SK-N-SH treated with all-trans-retinoic acid at 6 μM for 48 hours (cell line): ENCODE measurements around the gene TEX36.

ENCODE experiments used
- ATAC-seq: fragments of 200-7000 bp; cut with Tn5 transposase; 3 replicates; pipeline ENCODE4 v1.9.1; 2020; ENCODE audit warnings: mild to moderate bottlenecking, moderate library complexity
- ARNTL ChIP-seq: fragments of 450-650 bp; formaldehyde crosslinking; IDR thresholded peaks from 2 replicates; pipeline ENCODE4 v1.5.0; 2020; ENCODE audit warnings: low read depth, mild to moderate bottlenecking, moderate library complexity, borderline replicate concordance
- CSDC2 ChIP-seq: fragments of 250-450 bp; sonication (Bioruptor Pico); IDR thresholded peaks from 2 replicates; pipeline ENCODE4 v1.5.0; 2020; ENCODE audit warnings: mild to moderate bottlenecking, moderate library complexity
- ESRRG ChIP-seq: fragments of 250-450 bp; sonication (Bioruptor Pico); IDR thresholded peaks from 2 replicates; pipeline ENCODE4 v1.6.1; 2021; ENCODE audit warnings: mild to moderate bottlenecking
- GLIS3 ChIP-seq: fragments of 250-450 bp; sonication (Bioruptor Pico); IDR thresholded peaks from 2 replicates; pipeline ENCODE4 v1.5.0; 2020; ENCODE audit warnings: mild to moderate bottlenecking, moderate library complexity
- ISL1 ChIP-seq: fragments of 250-450 bp; sonication (Bioruptor Pico); IDR thresholded peaks from 2 replicates; pipeline ENCODE4 v2.1.2; 2022; ENCODE audit warnings: mild to moderate bottlenecking, moderate library complexity
- OSR1 ChIP-seq: fragments of 250-450 bp; sonication (Bioruptor Pico); IDR thresholded peaks from 2 replicates; pipeline ENCODE4 v1.8.0; 2022; ENCODE audit warnings: moderate library complexity, mild to moderate bottlenecking, inconsistent platforms
- PPARA ChIP-seq: fragments of 250-450 bp; sonication (Bioruptor Pico); IDR thresholded peaks from 2 replicates; pipeline ENCODE4 v1.5.0; 2020; ENCODE audit warnings: mild to moderate bottlenecking, borderline replicate concordance
- RARB ChIP-seq: fragments of 250-450 bp; sonication (Bioruptor Pico); IDR thresholded peaks from 2 replicates; pipeline ENCODE4 v1.8.0; 2021; ENCODE audit warnings: mild to moderate bottlenecking, moderate library complexity
- TCF4 ChIP-seq: fragments of 250-450 bp; sonication (Bioruptor Pico); IDR thresholded peaks from 2 replicates; pipeline ENCODE4 v1.8.0; 2021; ENCODE audit warnings: mild to moderate bottlenecking, moderate library complexity, borderline replicate concordance
- TOX ChIP-seq: fragments of 250-450 bp; sonication (Bioruptor Pico); IDR thresholded peaks from 2 replicates; pipeline ENCODE4 v1.8.0; 2021; ENCODE audit warnings: mild to moderate bottlenecking, moderate library complexity, borderline replicate concordance
- ZFP3 ChIP-seq: fragments of 250-450 bp; sonication (Bioruptor Pico); IDR thresholded peaks from 2 replicates; pipeline ENCODE4 v1.5.0; 2020; ENCODE audit warnings: mild to moderate bottlenecking, moderate library complexity
- ZFP30 ChIP-seq: fragments of 450-650 bp; formaldehyde crosslinking; IDR thresholded peaks from 2 replicates; pipeline ENCODE4 v1.5.0; 2022; ENCODE audit warnings: mild to moderate bottlenecking, moderate library complexity
- ZNF565 ChIP-seq: fragments of 450-650 bp; formaldehyde crosslinking; conservative IDR thresholded peaks from 2 replicates; pipeline ENCODE4 v1.5.0; 2020; ENCODE audit warnings: low read depth, mild to moderate bottlenecking, moderate library complexity
- ZNF70 ChIP-seq: fragments of 450-650 bp; formaldehyde crosslinking; IDR thresholded peaks from 2 replicates; pipeline ENCODE4 v1.5.0; 2020; ENCODE audit warnings: mild to moderate bottlenecking, moderate library complexity
- ZNF8 ChIP-seq: fragments of 450-650 bp; formaldehyde crosslinking; IDR thresholded peaks from 2 replicates; pipeline ENCODE4 v1.5.0; 2020; ENCODE audit warnings: mild to moderate bottlenecking, moderate library complexity
- TF ChIP-seq, protein P1 (sequence below): fragments of 250-450 bp; sonication (Bioruptor Pico); IDR thresholded peaks from 2 replicates; pipeline ENCODE4 v1.8.0; 2021; ENCODE audit warnings: low read depth, mild to moderate bottlenecking, moderate library complexity, borderline replicate concordance
- TF ChIP-seq, protein P2 (sequence below): fragments of 250-450 bp; sonication (Bioruptor Pico); IDR thresholded peaks from 2 replicates; pipeline ENCODE4 v1.8.0; 2020; ENCODE audit warnings: mild to moderate bottlenecking, moderate library complexity, borderline replicate concordance
- TF ChIP-seq, protein P3 (sequence below): fragments of 250-450 bp; sonication (Bioruptor Pico); IDR thresholded peaks from 2 replicates; pipeline ENCODE4 v1.5.0; 2020; ENCODE audit warnings: mild to moderate bottlenecking, moderate library complexity
- TF ChIP-seq, protein P4 (sequence below): fragments of 250-450 bp; sonication (Bioruptor Pico); IDR thresholded peaks from 2 replicates; pipeline ENCODE4 v1.5.1; 2021; ENCODE audit warnings: mild to moderate bottlenecking, moderate library complexity

The TEX36 gene

DNA sequence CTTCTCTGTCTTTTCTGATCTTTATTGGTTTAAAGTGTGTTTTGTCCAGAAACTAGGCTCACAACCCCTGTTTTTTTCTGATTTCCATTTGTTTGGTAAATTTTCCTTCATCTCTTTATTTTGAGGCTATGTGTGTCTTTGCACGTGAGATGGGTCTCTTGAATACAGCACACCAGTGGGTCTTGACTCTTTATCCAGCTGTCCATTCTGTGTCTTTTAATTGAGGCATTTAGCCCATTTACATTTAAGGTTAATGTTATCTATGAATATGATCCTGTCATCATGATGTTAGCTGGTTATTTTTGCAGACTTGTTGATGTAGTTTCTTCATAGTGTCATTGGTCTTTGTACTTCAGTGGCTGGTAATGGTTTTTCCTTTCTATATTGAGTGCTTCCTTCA, 10.1 kb downstream of the TEX36 start (continued):
- TF ChIP-seq ZFP30 (CRISPR knock-in tag), result no peak
- no peak for TF ChIP-seq TCF4 (CRISPR knock-in tag)
- no peak for TF ChIP-seq ZNF565
- TF ChIP-seq, protein P1, sequence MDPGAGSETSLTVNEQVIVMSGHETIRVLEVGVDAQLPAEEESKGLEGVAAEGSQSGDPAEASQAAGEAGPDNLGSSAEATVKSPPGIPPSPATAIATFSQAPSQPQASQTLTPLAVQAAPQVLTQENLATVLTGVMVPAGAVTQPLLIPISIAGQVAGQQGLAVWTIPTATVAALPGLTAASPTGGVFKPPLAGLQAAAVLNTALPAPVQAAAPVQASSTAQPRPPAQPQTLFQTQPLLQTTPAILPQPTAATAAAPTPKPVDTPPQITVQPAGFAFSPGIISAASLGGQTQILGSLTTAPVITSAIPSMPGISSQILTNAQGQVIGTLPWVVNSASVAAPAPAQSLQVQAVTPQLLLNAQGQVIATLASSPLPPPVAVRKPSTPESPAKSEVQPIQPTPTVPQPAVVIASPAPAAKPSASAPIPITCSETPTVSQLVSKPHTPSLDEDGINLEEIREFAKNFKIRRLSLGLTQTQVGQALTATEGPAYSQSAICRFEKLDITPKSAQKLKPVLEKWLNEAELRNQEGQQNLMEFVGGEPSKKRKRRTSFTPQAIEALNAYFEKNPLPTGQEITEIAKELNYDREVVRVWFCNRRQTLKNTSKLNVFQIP, result no peak

DNA sequence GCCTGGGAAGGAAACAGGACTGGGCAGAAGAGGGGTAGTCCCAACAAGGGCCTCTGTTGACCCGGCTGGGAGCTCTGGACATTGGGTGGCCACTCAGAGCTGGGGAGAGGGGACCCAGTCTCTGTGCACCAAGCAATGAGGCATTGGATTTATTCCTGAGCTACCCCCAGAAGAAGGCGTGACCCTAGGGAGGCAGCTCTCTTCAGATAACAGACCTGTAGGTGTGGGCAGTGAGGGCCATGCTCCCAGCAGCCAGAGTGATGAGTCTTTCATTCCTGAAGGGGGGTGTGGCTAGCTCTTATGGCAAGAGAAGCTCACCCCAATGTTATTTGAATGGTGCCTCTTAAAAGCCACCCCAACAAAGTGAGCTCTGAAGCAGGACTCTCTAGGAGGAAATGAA, 20.4 kb downstream of the TEX36 start:
- ATAC-seq, result no peak
- no peak for TF ChIP-seq ZNF8 (CRISPR knock-in tag)
- no peak for TF ChIP-seq ZFP30 (CRISPR knock-in tag)
- TF ChIP-seq ESRRG, result no peak
- TF ChIP-seq, protein P2, sequence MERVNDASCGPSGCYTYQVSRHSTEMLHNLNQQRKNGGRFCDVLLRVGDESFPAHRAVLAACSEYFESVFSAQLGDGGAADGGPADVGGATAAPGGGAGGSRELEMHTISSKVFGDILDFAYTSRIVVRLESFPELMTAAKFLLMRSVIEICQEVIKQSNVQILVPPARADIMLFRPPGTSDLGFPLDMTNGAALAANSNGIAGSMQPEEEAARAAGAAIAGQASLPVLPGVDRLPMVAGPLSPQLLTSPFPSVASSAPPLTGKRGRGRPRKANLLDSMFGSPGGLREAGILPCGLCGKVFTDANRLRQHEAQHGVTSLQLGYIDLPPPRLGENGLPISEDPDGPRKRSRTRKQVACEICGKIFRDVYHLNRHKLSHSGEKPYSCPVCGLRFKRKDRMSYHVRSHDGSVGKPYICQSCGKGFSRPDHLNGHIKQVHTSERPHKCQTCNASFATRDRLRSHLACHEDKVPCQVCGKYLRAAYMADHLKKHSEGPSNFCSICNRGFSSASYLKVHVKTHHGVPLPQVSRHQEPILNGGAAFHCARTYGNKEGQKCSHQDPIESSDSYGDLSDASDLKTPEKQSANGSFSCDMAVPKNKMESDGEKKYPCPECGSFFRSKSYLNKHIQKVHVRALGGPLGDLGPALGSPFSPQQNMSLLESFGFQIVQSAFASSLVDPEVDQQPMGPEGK (CRISPR knock-in tag), result no peak
- no peak for TF ChIP-seq ZFP3
- TF ChIP-seq ISL1 (CRISPR knock-in tag), result no peak
- TF ChIP-seq, protein P1, result no peak
- TF ChIP-seq, protein P3, sequence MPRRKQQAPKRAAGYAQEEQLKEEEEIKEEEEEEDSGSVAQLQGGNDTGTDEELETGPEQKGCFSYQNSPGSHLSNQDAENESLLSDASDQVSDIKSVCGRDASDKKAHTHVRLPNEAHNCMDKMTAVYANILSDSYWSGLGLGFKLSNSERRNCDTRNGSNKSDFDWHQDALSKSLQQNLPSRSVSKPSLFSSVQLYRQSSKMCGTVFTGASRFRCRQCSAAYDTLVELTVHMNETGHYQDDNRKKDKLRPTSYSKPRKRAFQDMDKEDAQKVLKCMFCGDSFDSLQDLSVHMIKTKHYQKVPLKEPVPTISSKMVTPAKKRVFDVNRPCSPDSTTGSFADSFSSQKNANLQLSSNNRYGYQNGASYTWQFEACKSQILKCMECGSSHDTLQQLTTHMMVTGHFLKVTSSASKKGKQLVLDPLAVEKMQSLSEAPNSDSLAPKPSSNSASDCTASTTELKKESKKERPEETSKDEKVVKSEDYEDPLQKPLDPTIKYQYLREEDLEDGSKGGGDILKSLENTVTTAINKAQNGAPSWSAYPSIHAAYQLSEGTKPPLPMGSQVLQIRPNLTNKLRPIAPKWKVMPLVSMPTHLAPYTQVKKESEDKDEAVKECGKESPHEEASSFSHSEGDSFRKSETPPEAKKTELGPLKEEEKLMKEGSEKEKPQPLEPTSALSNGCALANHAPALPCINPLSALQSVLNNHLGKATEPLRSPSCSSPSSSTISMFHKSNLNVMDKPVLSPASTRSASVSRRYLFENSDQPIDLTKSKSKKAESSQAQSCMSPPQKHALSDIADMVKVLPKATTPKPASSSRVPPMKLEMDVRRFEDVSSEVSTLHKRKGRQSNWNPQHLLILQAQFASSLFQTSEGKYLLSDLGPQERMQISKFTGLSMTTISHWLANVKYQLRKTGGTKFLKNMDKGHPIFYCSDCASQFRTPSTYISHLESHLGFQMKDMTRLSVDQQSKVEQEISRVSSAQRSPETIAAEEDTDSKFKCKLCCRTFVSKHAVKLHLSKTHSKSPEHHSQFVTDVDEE (CRISPR knock-in tag), result no peak
- no peak for TF ChIP-seq OSR1 (CRISPR knock-in tag)
- TF ChIP-seq PPARA, result no peak
- TF ChIP-seq ZNF70 (CRISPR knock-in tag), result no peak
- TF ChIP-seq ARNTL (CRISPR knock-in tag), result no peak
- no peak for TF ChIP-seq CSDC2 (CRISPR knock-in tag)
- no peak for TF ChIP-seq TOX (CRISPR knock-in tag)
- TF ChIP-seq TCF4 (CRISPR knock-in tag), result no peak

DNA sequence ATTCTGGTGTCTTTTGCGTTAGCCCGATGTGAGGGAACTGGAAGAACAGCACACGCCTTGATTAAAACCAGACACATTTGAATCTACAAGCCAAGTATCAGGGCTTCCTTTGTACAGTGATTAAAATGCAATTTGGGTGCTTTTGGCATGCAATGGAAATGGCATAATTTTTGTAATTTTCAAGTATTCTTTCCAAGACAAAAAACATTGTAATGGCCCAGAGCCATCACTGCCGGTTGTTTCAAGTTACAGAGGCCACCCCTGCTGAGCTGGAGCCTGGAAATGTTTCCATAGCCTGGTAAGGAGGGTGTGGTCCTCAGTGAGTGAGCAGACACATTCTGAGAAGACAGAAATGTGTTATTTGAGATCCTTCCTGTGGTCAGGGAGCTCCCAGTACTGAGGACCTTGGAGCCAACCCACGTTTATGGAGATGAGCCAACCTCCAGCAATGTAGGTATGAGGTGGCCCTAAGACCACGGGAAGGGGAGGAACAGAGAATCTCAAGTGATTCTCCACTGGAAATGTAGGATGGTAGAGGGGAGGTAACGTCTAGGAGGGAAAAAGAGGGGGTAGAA, 20.9 kb downstream of the TEX36 start:
- ATAC-seq, result peak; percentile 78
- TF ChIP-seq, protein P1, result no peak
- TF ChIP-seq, protein P4, sequence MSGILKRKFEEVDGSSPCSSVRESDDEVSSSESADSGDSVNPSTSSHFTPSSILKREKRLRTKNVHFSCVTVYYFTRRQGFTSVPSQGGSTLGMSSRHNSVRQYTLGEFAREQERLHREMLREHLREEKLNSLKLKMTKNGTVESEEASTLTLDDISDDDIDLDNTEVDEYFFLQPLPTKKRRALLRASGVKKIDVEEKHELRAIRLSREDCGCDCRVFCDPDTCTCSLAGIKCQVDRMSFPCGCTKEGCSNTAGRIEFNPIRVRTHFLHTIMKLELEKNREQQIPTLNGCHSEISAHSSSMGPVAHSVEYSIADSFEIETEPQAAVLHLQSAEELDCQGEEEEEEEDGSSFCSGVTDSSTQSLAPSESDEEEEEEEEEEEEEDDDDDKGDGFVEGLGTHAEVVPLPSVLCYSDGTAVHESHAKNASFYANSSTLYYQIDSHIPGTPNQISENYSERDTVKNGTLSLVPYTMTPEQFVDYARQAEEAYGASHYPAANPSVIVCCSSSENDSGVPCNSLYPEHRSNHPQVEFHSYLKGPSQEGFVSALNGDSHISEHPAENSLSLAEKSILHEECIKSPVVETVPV (CRISPR knock-in tag), result no peak
- TF ChIP-seq GLIS3, result no peak
- no peak for TF ChIP-seq TCF4 (CRISPR knock-in tag)
- TF ChIP-seq ZNF565, result no peak
- TF ChIP-seq RARB (CRISPR knock-in tag), result no peak
- TF ChIP-seq ISL1 (CRISPR knock-in tag), result no peak
- no peak for TF ChIP-seq ZNF8 (CRISPR knock-in tag)
- TF ChIP-seq TOX (CRISPR knock-in tag), result no peak
- no peak for TF ChIP-seq ESRRG
- TF ChIP-seq, all 23 proteins: peak for 0
